Adipose tissue (tissue), 3 donors: ENCODE results near the gene SMKR1. TPM values are rescaled to one million over a fixed set of nuclear protein-coding genes. Genes with fewer than 3 reads are reported as not detected.
"Not testable (repeated sequence)": the region's sequence is repeated elsewhere in the genome, so short reads cannot be mapped to it uniquely, and the experiment has no call there.

Experiments
- H3K27ac ChIP-seq: one replicate; pipeline ENCODE4 v1.5.1; 2013; ENCODE audit warnings: low read depth, low read length
- WGBS, 3 donors: extraction: QIAGEN DNeasy Blood & Tissue Kit; methylation state at CpG; one replicate each; pipeline ENCODE4 v1.1.7; 2013; 5-methylcytosine and 5-hydroxymethylcytosine counted together
- polyA plus RNA-seq, 3 donors: library from polyadenylated mRNA; stranded (reverse); fragments of 200-250 nt; gene quantifications; one replicate each; pipeline ENCODE4 v1.2.3, GENCODE V29; 2013
- donor health status: healthy with polysubstance abuse.
- donor health status: Bipolar disorder and iron deficiency.
- donor health status: healthy.

SMKR1 gene
- polyA plus RNA-seq, 3 donors = 0.07 to 2.0 TPM; not detected in 1

DNA sequence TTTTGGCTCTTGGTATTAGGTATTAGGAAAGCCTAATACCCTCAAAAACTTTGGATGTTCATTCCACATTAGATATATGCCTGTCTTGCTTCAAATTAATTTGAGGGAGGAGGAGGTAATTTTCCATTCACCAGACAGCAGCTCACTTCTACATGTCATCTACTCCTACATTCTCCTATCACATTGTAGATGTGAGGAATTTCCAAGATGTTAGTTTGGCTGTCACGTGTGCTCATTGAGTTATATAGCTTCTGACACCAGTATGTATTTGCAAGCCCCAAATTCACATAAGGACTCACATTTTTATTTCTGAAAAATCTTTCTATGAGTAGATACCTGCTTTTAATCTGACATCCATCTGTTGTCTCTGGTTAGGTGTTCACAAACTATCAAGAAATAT is 22.5 kb upstream of the SMKR1 start:
- WGBS, 3 donors = 72 to 84% (median 82%) methylated on average over 1 of the region's 1 CpG
- H3K27ac ChIP-seq = no peak overlapping the region

DNA sequence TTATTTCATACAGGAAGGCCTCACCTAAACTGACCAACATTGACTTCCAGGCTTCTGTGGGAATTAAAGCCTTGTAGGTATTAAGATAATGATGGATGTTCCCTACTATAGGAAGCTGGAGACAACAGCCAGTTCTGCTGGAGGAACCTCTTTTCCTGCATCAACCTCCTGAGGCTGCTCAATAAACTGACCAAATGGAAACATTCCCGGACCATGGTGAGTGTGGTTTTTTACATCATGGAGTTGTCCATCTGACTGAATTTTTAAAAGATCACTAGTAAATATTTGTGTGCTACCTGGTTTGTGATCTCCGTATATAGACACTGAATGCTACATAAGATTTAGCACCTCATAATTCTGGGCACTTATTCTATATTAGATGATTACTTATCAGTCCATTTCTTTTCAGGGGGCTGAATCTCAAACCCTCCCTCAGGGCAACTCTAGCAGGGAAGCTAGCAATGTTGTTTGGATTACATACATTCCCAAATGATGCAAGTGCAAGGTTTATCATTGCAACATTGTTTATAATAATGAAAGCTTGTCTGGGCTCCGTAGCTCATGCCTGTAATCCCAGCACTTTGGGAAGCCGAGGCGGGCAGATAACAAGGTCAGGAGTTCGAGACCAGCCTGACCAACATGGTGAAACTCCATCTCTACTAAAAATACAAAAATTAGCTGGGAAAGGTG is 21.5 kb upstream of the SMKR1 start:
- WGBS, 3 donors = 88 to 95% (median 91%) methylated on average over 6 of the region's 6 CpGs
- no peak overlapping the region for H3K27ac ChIP-seq

DNA sequence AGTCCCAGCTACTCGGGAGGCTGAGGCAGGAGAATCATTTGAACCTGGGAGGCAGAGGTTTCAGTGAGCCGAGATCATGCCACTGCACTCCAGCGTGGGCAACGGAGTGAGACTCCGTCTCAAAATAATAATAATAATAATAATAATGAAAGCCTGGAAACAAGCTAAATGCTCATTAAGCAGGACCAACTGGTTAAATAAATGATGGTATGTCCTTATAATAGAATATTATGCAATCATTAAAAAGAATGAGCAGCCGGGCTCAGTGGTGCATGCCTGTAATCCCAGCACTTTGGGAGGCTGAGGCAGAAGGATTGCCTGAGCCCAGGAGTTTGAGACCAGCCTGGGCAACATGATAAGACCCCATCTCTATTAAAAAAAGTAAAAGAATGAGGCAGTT is 21.0 kb upstream of the SMKR1 start:
- H3K27ac ChIP-seq = not testable (repeated sequence)
- WGBS, 3 donors = 93 to 97% (median 96%) methylated on average over 6 of the region's 6 CpGs

DNA sequence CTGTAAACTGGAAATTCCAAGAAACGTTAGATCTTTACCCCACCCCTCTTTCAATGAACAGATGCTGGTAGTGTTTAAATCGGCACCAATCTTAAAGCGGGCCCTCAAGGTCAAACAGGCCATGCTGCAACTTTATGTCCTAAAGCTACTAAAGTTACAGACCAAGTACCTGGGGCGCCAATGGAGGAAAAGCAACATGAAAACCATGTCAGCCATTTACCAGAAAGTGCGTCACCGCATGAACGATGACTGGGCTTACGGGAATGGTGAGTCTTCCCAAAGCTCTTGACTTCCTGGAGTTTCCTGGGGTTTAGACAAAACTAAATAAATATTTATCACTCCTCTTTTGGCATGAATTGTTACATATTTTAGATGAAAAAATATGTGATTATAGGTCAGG is 19.6 kb upstream of the SMKR1 start:
- H3K27ac ChIP-seq = no peak overlapping the region
- WGBS, 3 donors = 92 to 95% (median 94%) methylated on average over 8 of the region's 8 CpGs

DNA sequence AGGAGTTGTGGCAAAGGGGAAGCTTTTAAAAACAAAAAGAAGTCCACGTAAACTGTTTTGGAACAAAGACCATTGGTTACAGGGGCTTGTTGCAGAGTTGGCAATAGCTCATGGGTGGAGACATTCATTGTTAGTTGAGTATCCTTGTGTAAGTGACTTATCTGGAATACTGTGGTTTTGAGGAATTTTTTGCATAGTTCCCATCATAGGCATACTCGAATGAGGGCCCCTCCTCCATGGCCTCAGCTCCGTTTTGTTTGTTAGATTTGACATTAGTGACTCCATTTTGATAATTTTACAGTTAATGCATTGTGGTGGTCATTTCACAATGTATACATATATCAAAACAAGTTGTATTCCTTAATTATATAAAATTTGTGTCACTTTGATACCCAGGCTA is 12.8 kb upstream of the SMKR1 start:
- 76 to 83% (median 79%) methylated on average over 3 of the region's 3 CpGs for WGBS, 3 donors
- no peak overlapping the region for H3K27ac ChIP-seq

DNA sequence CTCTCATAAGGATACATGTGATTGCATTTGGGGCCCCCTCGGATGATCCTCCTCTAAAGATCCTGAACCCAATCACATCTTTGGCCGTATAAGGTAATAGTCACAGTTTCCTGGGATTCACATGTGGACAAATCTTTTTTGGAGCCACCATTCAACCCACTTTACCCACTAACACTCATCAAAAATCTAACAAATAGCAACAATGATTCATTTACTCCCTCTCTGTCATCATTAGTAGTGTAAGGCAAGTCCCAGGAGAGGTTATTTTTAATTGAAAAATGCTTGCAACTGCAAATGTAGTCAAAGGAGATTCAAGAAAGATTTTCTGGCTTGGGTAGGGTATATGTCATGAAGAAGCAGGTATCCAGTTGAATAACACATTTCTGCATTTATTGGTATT is 9.9 kb upstream of the SMKR1 start:
- H3K27ac ChIP-seq = no peak overlapping the region
- WGBS, 3 donors = 77 to 91% (median 89%) methylated on average over 2 of the region's 2 CpGs

DNA sequence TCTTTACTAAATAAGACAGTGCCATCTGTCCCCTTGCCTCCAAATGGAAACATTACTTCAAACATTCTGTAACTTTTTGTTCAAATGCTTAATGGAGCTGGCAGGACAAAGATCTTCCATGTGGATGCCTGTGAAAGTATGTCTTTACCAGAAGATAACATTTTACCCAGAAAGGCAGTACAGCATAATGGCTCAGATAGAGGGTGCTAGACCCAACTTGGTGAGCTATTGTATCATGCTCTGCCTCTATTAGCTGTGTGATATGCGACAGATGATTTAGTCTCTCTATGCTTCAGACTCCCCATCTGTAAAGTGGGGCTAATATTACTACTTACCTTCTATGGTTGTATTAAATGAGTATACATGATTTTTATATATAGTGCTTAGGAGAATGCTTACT is 8.8 kb upstream of the SMKR1 start:
- 86 to 93% (median 91%) methylated on average over 1 of the region's 1 CpG for WGBS, 3 donors
- H3K27ac ChIP-seq = no peak overlapping the region

GRCh38 chr7:129494041-129494440 is 8.3 kb upstream of the SMKR1 start:
- H3K27ac ChIP-seq = no peak overlapping the region
- 65 to 74% (median 73%) methylated on average over 5 of the region's 5 CpGs for WGBS, 3 donors

DNA sequence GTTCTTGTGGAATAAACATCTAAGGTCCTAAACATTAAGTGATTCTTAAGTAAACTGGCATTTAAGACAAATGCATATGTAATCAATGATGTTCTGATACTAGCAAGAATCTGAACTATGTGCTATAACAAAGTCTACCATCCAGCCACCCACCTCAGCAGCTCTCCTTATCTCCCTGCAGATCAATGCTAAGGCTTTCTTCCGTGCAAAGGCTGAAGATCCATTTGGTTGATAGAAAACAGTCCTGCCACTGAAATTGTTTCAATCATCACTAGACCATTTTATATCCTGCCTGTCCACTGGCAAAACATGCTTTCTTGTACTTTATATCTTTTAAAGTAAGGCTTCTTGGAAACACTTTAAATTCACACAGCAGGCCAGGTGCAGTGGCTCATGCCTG is 6.3 kb upstream of the SMKR1 start:
- WGBS, 3 donors = 71 to 81% (median 78%) methylated on average over 1 of the region's 1 CpG
- no peak overlapping the region for H3K27ac ChIP-seq

DNA sequence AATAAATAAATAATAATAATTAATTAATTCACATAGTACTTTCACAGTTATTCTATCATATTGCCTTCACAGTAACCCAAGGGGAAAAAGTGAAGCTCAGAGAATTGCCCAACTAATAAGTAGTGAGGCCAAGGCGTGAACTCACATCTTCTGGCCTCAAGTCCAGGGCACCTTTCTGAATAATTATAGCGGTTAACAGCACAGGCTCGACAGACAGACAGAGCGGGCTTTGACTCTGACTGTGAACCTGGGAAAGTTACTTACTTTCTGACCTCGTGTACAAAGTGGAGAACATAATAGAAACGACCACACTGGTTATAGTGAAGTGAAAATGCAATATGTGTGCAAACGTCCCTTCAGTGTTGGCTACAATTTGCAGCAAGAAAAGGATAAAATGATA is 5.7 kb upstream of the SMKR1 start:
- 73 to 81% (median 74%) methylated on average over 7 of the region's 7 CpGs for WGBS, 3 donors
- no peak overlapping the region for H3K27ac ChIP-seq

GRCh38 chr7:129497156-129497555 is 5.2 kb upstream of the SMKR1 start:
- no peak overlapping the region for H3K27ac ChIP-seq
- 90 to 96% (median 91%) methylated on average over 4 of the region's 4 CpGs for WGBS, 3 donors

GRCh38 chr7:129498021-129498420 is 4.3 kb upstream of the SMKR1 start:
- H3K27ac ChIP-seq = no peak overlapping the region
- 91 to 100% (median 97%) methylated on average over 1 of the region's 1 CpG for WGBS, 3 donors

DNA sequence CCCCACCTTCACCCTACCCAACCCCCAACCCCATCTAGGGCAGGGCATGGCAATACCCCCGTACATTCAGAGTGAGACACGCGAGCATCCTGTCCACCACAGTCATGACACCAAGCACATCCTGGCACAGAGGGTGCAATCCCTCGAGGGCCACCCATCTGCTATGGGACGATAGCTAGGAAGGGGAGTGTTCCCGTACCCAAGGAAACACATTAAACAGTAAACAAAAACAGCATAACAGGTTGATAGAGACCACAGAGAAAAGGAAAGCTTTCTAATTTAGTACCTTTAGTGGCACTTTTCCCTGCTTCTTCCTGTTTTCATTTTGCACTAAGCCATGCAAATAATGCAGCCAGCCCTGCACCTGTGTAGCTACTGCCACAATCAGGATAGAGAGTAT is 2.3 kb upstream of the SMKR1 start:
- no peak overlapping the region for H3K27ac ChIP-seq
- WGBS, 3 donors = 72 to 88% (median 81%) methylated on average over 6 of the region's 6 CpGs

DNA sequence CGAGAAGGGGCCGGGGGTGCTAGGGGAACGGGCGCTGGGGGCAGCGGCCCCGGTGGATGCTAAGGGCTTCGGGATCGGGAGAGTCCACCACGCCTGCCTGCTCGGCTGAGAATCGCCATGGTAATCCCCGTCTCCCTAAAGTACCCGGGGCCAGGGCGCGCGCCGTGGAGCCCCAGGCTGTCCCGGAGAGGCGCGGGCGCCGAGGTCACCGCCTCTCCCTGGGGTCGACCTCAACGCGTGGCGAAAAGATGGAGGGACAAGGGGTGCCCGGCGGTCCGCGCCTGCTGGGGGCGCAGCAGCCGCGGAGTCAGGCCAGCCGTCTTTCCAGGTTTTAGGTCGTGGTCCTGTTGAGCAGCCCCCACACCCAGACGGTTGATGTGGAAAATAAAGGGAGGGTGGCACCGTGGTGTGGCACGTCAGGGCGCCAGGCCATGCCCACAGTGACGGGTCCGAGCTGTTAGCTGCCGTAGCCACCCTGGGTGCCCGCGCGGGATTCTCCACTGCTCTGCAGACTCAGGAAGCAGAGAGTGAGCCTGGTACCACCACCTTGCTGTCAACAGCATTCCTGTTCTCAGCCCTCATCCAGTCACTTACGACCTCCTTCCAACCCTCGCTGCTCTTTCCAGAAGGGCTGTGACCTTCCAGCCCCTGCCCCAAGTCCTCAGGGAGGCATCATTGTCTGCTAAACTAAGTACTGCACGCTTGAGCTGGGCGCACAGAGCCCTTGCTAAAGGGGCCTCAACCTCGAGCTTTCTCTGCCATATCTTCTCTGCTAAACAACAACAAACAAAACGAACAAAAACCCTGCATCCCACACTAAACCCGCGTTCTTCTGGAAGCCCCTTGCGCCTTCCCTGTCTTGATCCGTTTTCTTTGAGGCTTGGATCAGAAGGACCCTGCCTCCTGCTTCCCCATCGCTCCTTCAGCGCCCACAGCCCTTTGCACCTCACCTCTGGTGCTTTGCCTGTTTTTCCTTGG is 666 bp downstream of the SMKR1 start:
- H3K27ac ChIP-seq = no peak overlapping the region
- WGBS, 3 donors = 13 to 16% (median 15%) methylated on average over 57 to 58 of the region's 58 CpGs

DNA sequence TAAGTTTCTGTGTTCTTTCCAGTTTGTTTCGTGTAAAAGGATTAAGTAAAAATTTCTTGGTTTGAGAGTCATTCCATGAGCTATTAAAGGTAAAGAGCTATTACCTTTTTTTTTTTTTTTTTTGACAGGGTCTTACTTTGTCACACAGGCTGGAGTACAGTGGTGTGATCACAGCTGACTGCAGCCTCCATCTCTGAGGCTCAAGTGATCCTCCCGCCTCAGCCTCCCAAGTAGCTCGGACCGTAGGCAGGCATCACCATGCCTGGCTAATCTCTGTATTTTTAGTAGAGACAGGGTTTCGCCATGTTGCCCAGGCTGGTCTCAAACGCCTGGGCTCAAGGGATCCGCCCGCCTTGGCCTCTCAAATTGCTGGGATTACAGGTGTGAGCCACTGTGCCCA is 1.4 kb downstream of the SMKR1 start:
- no peak overlapping the region for H3K27ac ChIP-seq
- 90 to 98% (median 95%) methylated on average over 8 of the region's 8 CpGs for WGBS, 3 donors

GRCh38 chr7:129512192-129512591 is 9.9 kb downstream of the SMKR1 start:
- H3K27ac ChIP-seq = no peak overlapping the region
- WGBS, 3 donors = 61 to 76% (median 66%) methylated on average over 8 of the region's 8 CpGs

DNA sequence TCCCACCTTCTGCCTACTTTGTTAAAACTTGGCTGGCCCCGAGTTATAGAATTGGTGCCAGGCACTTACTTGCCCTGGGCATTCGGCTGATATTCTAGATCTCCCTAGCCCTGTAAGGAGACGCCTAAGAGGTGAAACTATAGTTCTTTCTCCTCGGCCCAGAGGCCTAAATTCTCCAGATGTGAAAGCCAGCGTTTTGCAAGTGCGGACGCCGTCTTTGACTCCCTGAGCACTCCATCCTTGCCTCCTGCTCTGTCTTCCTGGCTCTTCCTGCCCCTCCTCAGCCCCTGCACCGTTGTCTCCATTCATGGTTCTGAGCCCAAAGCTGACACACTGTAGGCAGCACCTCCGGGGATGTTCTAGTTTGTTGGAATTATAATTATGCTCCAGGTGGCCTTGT is 11.2 kb downstream of the SMKR1 start:
- 84 to 91% (median 85%) methylated on average over 10 of the region's 10 CpGs for WGBS, 3 donors

DNA sequence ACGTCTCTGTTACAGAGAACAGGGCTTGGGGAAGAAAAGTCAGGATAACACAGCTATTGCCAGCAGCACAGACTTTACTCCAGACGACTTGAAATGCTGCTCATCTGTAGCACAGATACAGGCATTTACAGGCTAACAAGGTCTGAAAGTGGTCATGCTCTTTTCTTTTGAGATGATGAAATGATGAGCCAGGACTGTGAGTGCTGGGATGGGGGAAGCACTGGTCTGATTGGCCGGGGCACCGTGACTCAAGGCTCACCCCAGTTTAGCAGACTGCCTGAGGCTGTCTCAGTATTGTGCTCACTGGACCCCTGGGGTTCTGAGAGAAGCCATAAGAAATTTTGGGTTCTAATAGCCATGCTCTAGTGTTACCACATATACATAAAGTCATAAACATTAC is 12.4 kb downstream of the SMKR1 start:
- no peak overlapping the region for H3K27ac ChIP-seq
- 48 to 61% (median 54%) methylated on average over 4 of the region's 4 CpGs for WGBS, 3 donors

More for the DNA sequence above, 11.2 kb downstream of the SMKR1 start:
- H3K27ac ChIP-seq = no peak overlapping the region

DNA sequence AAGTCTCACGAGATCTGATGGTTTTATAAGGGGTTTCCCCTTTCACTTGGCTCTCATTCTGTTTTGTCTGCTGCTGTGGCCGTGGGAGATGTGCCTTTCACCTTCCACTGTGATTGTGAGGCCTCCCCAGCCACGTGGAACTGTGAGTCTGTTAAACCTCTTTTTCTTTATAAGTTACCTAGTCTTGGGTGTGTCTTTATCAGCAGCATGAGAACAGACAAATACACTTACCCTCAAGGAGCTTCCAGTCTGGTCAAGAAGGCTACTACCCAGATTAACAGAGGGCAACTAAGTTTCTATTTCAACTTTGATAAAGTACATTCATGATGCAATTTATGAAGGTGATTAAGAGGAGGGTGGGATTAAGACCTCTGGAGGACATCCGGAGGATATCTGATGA is 13.1 kb downstream of the SMKR1 start:
- H3K27ac ChIP-seq = no peak overlapping the region
- 67 to 75% (median 72%) methylated on average over 4 of the region's 4 CpGs for WGBS, 3 donors

DNA sequence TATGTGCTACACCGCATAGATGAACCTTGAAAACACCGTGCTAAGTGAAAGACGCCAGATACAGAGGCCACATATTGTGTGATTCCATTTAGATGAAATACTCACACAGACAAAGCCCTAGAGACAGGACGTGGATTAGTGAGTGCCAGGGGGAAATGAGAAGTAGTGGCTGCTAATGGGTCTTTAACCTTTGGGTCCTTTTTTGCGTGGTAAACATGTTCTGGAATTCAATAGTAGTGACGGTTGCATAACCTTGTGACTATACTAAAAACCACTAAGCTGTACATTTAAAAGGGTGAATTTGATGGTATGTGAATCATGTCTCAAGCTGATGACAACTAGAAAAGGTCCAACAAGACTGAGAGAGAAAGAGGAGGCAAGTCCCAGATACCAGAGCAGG is 15.6 kb downstream of the SMKR1 start:
- H3K27ac ChIP-seq = no peak overlapping the region
- WGBS, 3 donors = 61 to 73% (median 68%) methylated on average over 6 of the region's 6 CpGs
